Spleen (tissue), 13 donors: ENCODE results near the gene ZRSR2. TPM values are rescaled to one million over a fixed set of nuclear protein-coding genes. Genes with fewer than 3 reads are reported as not detected.
A peak's percentile ranks its signal among the peaks of the same experiment; 100 is the strongest.
"Not testable (repeated sequence)": the region's sequence is repeated elsewhere in the genome, so short reads cannot be mapped to it uniquely, and the experiment has no call there.

Experiments
- DNase-seq: peaks from one replicate; pipeline ENCODE4 v3.0.0-alpha.2; 2020
- H3K27ac ChIP-seq, 8 donors: fragments of 200-600 bp; sonication (generic) in 7 of 8; 1 replicate in 4 of 8; 2 replicates in 4 of 8; pipeline versions ENCODE4 v1.5.0 to v1.8.0; 2016 to 2021; ENCODE audit warnings: inconsistent platforms in 4 of 8, mild to moderate bottlenecking in 4 of 8, moderate library complexity in 1 of 8
- H3K27me3 ChIP-seq, 7 donors: fragments of 200-600 bp; sonication (generic) in 6 of 7; replicated peaks in 1 of 7; 1 replicate in 4 of 7; 2 replicates in 3 of 7; pipeline versions ENCODE4 v1.5.0 to v1.8.0; 2016 to 2021; ENCODE audit warnings: inconsistent platforms in 3 of 7, mild to moderate bottlenecking in 1 of 7
- H3K36me3 ChIP-seq, 6 donors: fragments of 200-600 bp; sonication (generic) in 5 of 6; 1 replicate in 4 of 6; 2 replicates in 2 of 6; pipeline versions ENCODE4 v1.5.0 to v1.8.0; 2016 to 2021; ENCODE audit warnings: inconsistent platforms in 2 of 6
- H3K4me1 ChIP-seq, 6 donors: fragments of 200-600 bp; sonication (generic) in 5 of 6; 1 replicate in 3 of 6; 2 replicates in 3 of 6; pipeline versions ENCODE4 v1.5.0 to v1.8.0; 2016 to 2021; ENCODE audit warnings: inconsistent platforms in 3 of 6
- H3K4me3 ChIP-seq, 8 donors: fragments of 200-600 bp; sonication (generic) in 7 of 8; 1 replicate in 4 of 8; 2 replicates in 4 of 8; pipeline versions ENCODE4 v1.5.0 to v1.8.0; 2016 to 2021; ENCODE audit warnings: inconsistent platforms in 4 of 8, mild to moderate bottlenecking in 4 of 8, moderate library complexity in 2 of 8
- H3K9me3 ChIP-seq, 8 donors: fragments of 200-600 bp; sonication (generic) in 7 of 8; 1 replicate in 4 of 8; 2 replicates in 4 of 8; pipeline versions ENCODE4 v1.5.0 to v1.8.0; 2016 to 2021; ENCODE audit warnings: inconsistent platforms in 4 of 8
- POLR2A ChIP-seq, 3 donors: fragments of 450-650 bp; IDR thresholded peaks; one replicate each; pipeline ENCODE4 v1.5.1; 2017; ENCODE audit warnings: antibody characterized with exemption in 3 of 3, mild to moderate bottlenecking in 1 of 3
- POLR2AphosphoS5 ChIP-seq, 3 donors: sonication (generic); formaldehyde crosslinking; IDR thresholded peaks; one replicate each; pipeline ENCODE4 v1.5.1; 2017; ENCODE audit warnings: antibody characterized with exemption in 3 of 3
- WGBS, 5 donors: extraction: QIAGEN DNeasy Blood & Tissue Kit in 3 of 5; methylation state at CpG; one replicate each; pipeline versions ENCODE4 v1.1.5 to v1.1.7; 2013 to 2018; 5-methylcytosine and 5-hydroxymethylcytosine counted together
- intact Hi-C: fragments of 100-400 bp; cut with DNase I; formaldehyde crosslinking; loops from one replicate; pipeline ENCODE4 v1.15.0; 2023; ENCODE audit warnings: low total_unique reads
- long read RNA-seq, 2 donors: transcript quantifications; one replicate each; lab custom pipeline, GENCODE V29; 2026
- polyA plus RNA-seq, 3 donors: library from polyadenylated mRNA; stranded (reverse); fragments of 200-250 nt; gene quantifications; one replicate each; pipeline ENCODE4 v1.2.1, GENCODE V29; 2013
- total RNA-seq, 7 donors: library from RNA; depleted of rRNA in 3 of 7; stranded (reverse); fragments of >200 nt in 3 of 7; fragmentation: NEBNext Ultra II Directional in 4 of 7; extraction: Animal tissue kit (Norgen Biotek cat#: 25700) in 4 of 7; gene quantifications; one replicate each; pipeline versions ENCODE4 v1.1.0 to v1.2.1, GENCODE V29; 2016 to 2021
- TF ChIP-seq, protein P1 (sequence below), 11 experiments: fragments of 200-600 bp in 7 of 11; fragments of 450-650 bp in 4 of 11; sonication (generic) in 4 of 11; IDR thresholded peaks in 8 of 11; conservative IDR thresholded peaks in 3 of 11; 1 replicate in 7 of 11; 2 replicates in 4 of 11; pipeline versions ENCODE4 v1.4.0 to v1.8.0; 2016 to 2021; ENCODE audit warnings: antibody characterized with exemption in 11 of 11, inconsistent platforms in 4 of 11, mild to moderate bottlenecking in 1 of 11
- donor health status: healthy with polysubstance abuse.
- donor health status: DM: no; HTN: no; CAD: no; lungs with moderate emphysema.
- donor health status: DM: no; HTN: no; CAD: no.
- donor health status: Bipolar disorder and iron deficiency.
- donor health status: healthy.
- donor health status: DM: no; HTN: no; CAD: no.
- donor health status: DM: yes; HTN: yes; CAD: no.

Gene ZRSR2, protein sequence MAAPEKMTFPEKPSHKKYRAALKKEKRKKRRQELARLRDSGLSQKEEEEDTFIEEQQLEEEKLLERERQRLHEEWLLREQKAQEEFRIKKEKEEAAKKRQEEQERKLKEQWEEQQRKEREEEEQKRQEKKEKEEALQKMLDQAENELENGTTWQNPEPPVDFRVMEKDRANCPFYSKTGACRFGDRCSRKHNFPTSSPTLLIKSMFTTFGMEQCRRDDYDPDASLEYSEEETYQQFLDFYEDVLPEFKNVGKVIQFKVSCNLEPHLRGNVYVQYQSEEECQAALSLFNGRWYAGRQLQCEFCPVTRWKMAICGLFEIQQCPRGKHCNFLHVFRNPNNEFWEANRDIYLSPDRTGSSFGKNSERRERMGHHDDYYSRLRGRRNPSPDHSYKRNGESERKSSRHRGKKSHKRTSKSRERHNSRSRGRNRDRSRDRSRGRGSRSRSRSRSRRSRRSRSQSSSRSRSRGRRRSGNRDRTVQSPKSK
- 10 to 100 TPM in 6 of 7 donors, 1 to 10 TPM in 1; 8.3 to 27.9 (median 19.0) TPM for total RNA-seq
- 10 to 100 TPM; 19.7 to 65.1 (median 26.4) TPM for polyA plus RNA-seq
- long read RNA-seq, donor 1, partial matches to known transcripts, result 47 of 48 reads
- long read RNA-seq, donor 1, other reads (novel, unspliced or antisense), result 0 of 48 reads
- long read RNA-seq, donor 2, partial matches to known transcripts, result 0 of 2 reads
- long read RNA-seq, donor 2, other reads (novel, unspliced or antisense), result 0 of 2 reads

- TF ChIP-seq POLR2AphosphoS5 (IDR thresholded peaks at IDR 0.05) (peak; percentile 94 to 96 (median 95)), POLR2A (IDR thresholded peaks at IDR 0.05) (peak in 1 of 3 donors; percentile 49)
- TF ChIP-seq, protein P1, sequence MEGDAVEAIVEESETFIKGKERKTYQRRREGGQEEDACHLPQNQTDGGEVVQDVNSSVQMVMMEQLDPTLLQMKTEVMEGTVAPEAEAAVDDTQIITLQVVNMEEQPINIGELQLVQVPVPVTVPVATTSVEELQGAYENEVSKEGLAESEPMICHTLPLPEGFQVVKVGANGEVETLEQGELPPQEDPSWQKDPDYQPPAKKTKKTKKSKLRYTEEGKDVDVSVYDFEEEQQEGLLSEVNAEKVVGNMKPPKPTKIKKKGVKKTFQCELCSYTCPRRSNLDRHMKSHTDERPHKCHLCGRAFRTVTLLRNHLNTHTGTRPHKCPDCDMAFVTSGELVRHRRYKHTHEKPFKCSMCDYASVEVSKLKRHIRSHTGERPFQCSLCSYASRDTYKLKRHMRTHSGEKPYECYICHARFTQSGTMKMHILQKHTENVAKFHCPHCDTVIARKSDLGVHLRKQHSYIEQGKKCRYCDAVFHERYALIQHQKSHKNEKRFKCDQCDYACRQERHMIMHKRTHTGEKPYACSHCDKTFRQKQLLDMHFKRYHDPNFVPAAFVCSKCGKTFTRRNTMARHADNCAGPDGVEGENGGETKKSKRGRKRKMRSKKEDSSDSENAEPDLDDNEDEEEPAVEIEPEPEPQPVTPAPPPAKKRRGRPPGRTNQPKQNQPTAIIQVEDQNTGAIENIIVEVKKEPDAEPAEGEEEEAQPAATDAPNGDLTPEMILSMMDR (IDR thresholded peaks at IDR 0.05 in 8 of 11, conservative IDR thresholded peaks at IDR 0.05 in 3 of 11), result peak in 1 of 11 experiments; percentile 12
- H3K4me3 ChIP-seq, result peak within 1 kb of the TSS; percentile 63 to 96 (median 84)
- intact Hi-C loops, result no loop called here
- H3K27ac ChIP-seq, result peak within 1 kb of the TSS; percentile 67 to 95 (median 93)
- H3K36me3 ChIP-seq, result peaks cover 0 to 37% (median 6%) of the 10 kb centered on the region in 6 donors
- WGBS, 5 donors, result 0 to 1% (median 0%) methylated on average over 30 to 55 of the region's 55 CpGs
- H3K4me1 ChIP-seq, result peaks cover 14 to 51% (median 32%) of the 10 kb centered on the region in 6 donors
- H3K9me3 ChIP-seq, result no peaks in the 10 kb centered on the region
- DNase-seq, result peak; percentile 98
- H3K27me3 ChIP-seq, result no peaks in the 10 kb centered on the region
These were observed at the start of gene ZRSR2 for GRCh38 chrX:15789979-15790768. Gene ZRSR2, plus strand, starts transcription at chrX:15790484. Its CDS starts 12 bp downstream, at chrX:15790496.

- peaks cover 0 to 13% (median 3%) of the 10 kb centered on the region in 6 donors for H3K4me1 ChIP-seq
- H3K27ac ChIP-seq, result peak overlapping the region in 2 of 8 donors; percentile 4 to 42
- H3K9me3 ChIP-seq, result no peaks in the 10 kb centered on the region
- no peak overlapping the region for H3K4me3 ChIP-seq
- peak in 2 of 3 donors; percentile 41 to 51 for TF ChIP-seq POLR2AphosphoS5 (IDR thresholded peaks at IDR 0.05)
- TF ChIP-seq, protein P1 (IDR thresholded peaks at IDR 0.05 in 8 of 11, conservative IDR thresholded peaks at IDR 0.05 in 3 of 11), result no peak
- 75 to 84% (median 82%) methylated on average over 9 of the region's 9 CpGs for WGBS, 5 donors
- peaks cover 0 to 13% (median 0%) of the 10 kb centered on the region in 6 donors for H3K36me3 ChIP-seq
- no peaks in the 10 kb centered on the region for H3K27me3 ChIP-seq
- DNase-seq, result no peak
- intact Hi-C loops, result no loop called here
These were observed 46.0 kb upstream of the ZRSR2 start for GRCh38 chrX:15744181-15744867.

DNA sequence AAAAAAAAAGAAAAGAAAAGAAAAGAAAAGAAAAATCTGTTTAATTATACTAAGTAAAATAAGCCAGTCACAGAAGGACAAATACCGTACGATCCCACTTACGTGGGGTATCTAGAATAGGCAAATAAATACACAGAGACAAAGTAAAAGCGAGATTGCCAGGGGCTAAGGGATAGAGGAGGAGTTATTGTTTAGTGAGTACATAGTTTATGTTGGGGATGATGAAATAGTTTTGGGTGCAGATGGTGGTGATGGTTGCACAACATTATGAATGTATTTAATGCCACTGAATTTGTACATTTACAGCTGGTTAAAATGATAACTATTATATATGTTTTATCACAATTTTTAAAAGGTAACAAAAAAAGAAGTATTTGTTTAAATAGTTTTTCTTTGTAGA lies 45.1 kb upstream of the ZRSR2 start:
- Histone ChIP-seq H3K4me3 (no peak overlapping the region), H3K27ac (peak overlapping the region in 1 of 8 donors; percentile 4), H3K36me3 (peaks cover 0 to 13% (median 0%) of the 10 kb centered on the region in 6 donors), H3K9me3 (no peaks in the 10 kb centered on the region), H3K27me3 (no peaks in the 10 kb centered on the region), H3K4me1 (peaks cover 4 to 15% (median 10%) of the 10 kb centered on the region in 6 donors)
- intact Hi-C loops, result no loop called here
- 62 to 87% (median 85%) methylated on average over 4 of the region's 4 CpGs for WGBS, 5 donors
- TF ChIP-seq POLR2AphosphoS5 (IDR thresholded peaks at IDR 0.05) (no peak), POLR2A (IDR thresholded peaks at IDR 0.05) (no peak)
- TF ChIP-seq, protein P1 (IDR thresholded peaks at IDR 0.05 in 8 of 11, conservative IDR thresholded peaks at IDR 0.05 in 3 of 11), result no peak
- DNase-seq, result no peak

DNA sequence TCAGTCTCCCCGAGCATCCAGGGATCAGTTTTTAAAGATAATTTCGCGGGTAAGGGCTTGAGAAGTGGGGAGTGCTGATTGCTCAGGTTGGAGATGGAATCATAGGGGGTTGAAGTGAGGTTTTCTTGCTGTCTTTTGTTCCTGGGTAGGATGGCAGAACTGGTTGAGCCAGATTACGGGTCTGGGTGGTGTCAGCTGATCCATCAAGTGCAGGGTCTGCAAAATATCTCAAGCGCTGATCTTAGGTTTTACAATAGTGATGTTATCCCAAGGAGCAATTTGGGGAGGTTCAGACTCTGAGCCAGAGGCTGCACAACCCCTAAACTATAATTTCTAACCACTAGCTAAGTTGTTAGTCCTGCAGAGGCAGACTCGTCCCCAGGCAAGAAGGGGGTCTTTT lies 43.6 kb upstream of the ZRSR2 start:
- H3K27ac ChIP-seq, H3K27me3 ChIP-seq, H3K9me3 ChIP-seq, H3K4me3 ChIP-seq, DNase-seq, intact Hi-C loops: not testable (repeated sequence)
- peaks cover 11 to 30% (median 23%) of the 10 kb centered on the region in 6 donors for H3K4me1 ChIP-seq
- WGBS, 5 donors, result 94 to 99% (median 97%) methylated on average over 6 of the region's 6 CpGs
- peaks cover 0 to 13% (median 0%) of the 10 kb centered on the region in 6 donors for H3K36me3 ChIP-seq
